Glutamatergic neuron (in vitro differentiated cells): ENCODE measurements around the gene BAIAP2L2. TPM values are rescaled to one million over a fixed set of nuclear protein-coding genes. Genes with fewer than 3 reads are reported as not detected.
"Not testable (repeated sequence)": the region's sequence is repeated elsewhere in the genome, so short reads cannot be mapped to it uniquely, and the experiment has no call there.

ENCODE experiments used
- DNase-seq: peaks from one replicate; pipeline ENCODE4 v3.0.0; 2022
- H3K27ac Mint-ChIP-seq: one replicate; pipeline ENCODE4 v1.8.0; 2020; ENCODE audit warnings: mild to moderate bottlenecking, mixed read lengths, inconsistent platforms; ENCODE audit not compliant: unreplicated experiment
- H3K27me3 Mint-ChIP-seq: one replicate; pipeline ENCODE4 v1.8.0; 2020; ENCODE audit warnings: mild to moderate bottlenecking, moderate library complexity, mixed read lengths, inconsistent platforms; ENCODE audit not compliant: unreplicated experiment
- H3K36me3 Mint-ChIP-seq: one replicate; pipeline ENCODE4 v1.8.0; 2020; ENCODE audit warnings: mild to moderate bottlenecking, mixed read lengths, inconsistent platforms; ENCODE audit not compliant: unreplicated experiment
- H3K4me1 Mint-ChIP-seq: one replicate; pipeline ENCODE4 v1.8.0; 2020; ENCODE audit warnings: mild to moderate bottlenecking, low read depth, mixed read lengths, inconsistent platforms; ENCODE audit not compliant: unreplicated experiment
- H3K4me3 Mint-ChIP-seq: one replicate; pipeline ENCODE4 v1.8.0; 2020; ENCODE audit warnings: mild to moderate bottlenecking, mixed read lengths, inconsistent platforms; ENCODE audit not compliant: unreplicated experiment
- H3K9me3 Mint-ChIP-seq: one replicate; pipeline ENCODE4 v1.8.0; 2020; ENCODE audit warnings: mild to moderate bottlenecking, moderate library complexity, mixed read lengths, inconsistent platforms; ENCODE audit not compliant: unreplicated experiment
- total RNA-seq: library from RNA; stranded (reverse); fragmentation: NEBNext Ultra II Directional; extraction: Animal tissue kit (Norgen Biotek cat#: 25700); gene quantifications from one replicate; pipeline ENCODE4 v1.2.1, GENCODE V29; 2021; ENCODE audit not compliant: unreplicated experiment
- TF ChIP-seq, protein P1 (sequence below): fragments of 200-600 bp; sonication (generic); IDR thresholded peaks from one replicate; pipeline ENCODE4 v1.5.0; 2021; ENCODE audit not compliant: partially characterized antibody, unreplicated experiment

BAIAP2L2 gene
- total RNA-seq, 1 donor from 2014 or later, result 28.6 TPM

DNA sequence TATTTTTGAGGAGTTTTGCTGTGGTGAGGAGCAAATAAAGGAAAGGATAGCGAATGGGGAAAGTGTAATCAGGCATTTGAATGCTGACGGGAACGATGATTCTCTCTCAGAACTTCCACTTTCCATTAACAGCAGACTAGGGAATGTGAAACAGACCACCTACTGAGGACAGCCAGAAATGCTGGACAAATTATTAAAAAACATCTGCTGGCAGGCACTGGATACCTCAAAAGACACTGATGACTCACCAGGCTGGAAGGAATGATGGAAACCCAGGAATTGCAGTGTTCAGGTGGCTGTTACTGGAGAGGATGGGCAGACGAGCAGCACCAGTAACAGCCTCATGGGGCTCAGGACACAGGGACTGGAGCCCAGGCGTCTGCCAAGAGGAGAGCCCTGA, 37.8 kb upstream of the BAIAP2L2 start:
- TF ChIP-seq, protein P1, sequence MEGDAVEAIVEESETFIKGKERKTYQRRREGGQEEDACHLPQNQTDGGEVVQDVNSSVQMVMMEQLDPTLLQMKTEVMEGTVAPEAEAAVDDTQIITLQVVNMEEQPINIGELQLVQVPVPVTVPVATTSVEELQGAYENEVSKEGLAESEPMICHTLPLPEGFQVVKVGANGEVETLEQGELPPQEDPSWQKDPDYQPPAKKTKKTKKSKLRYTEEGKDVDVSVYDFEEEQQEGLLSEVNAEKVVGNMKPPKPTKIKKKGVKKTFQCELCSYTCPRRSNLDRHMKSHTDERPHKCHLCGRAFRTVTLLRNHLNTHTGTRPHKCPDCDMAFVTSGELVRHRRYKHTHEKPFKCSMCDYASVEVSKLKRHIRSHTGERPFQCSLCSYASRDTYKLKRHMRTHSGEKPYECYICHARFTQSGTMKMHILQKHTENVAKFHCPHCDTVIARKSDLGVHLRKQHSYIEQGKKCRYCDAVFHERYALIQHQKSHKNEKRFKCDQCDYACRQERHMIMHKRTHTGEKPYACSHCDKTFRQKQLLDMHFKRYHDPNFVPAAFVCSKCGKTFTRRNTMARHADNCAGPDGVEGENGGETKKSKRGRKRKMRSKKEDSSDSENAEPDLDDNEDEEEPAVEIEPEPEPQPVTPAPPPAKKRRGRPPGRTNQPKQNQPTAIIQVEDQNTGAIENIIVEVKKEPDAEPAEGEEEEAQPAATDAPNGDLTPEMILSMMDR, result no peak

DNA sequence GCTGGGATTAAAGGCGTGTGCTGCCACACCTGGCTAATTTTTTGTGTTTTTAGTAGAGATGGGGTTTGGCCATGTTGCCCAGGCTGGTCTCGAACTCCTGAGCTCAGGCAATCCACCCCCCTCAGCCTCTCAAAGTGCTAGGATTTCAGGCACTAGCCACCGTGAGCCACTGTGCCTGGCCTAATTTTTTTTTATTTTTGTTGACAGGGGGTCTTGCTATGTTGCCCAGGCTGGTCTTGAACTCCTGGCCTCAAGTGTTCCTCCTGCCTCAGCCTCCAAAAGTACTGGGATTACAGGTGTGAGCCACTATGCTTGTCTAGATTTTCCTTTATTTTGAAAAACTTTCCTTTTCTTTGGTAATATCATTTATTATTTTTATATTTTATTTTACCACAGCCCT, 35.7 kb upstream of the BAIAP2L2 start:
- not testable (repeated sequence) for H3K27me3 Mint-ChIP-seq, H3K27ac Mint-ChIP-seq, DNase-seq, H3K36me3 Mint-ChIP-seq, H3K4me1 Mint-ChIP-seq, H3K4me3 Mint-ChIP-seq, H3K9me3 Mint-ChIP-seq

More for the DNA sequence above, 37.8 kb upstream of the BAIAP2L2 start:
- no peak for DNase-seq
- Mint-ChIP-seq H3K36me3 (no peaks in the 10 kb centered on the region), H3K9me3 (peaks cover 2% of the 10 kb centered on the region), H3K27ac (no peak overlapping the region), H3K4me1 (no peaks in the 10 kb centered on the region), H3K4me3 (no peak overlapping the region), H3K27me3 (peaks cover 3% of the 10 kb centered on the region)

DNA sequence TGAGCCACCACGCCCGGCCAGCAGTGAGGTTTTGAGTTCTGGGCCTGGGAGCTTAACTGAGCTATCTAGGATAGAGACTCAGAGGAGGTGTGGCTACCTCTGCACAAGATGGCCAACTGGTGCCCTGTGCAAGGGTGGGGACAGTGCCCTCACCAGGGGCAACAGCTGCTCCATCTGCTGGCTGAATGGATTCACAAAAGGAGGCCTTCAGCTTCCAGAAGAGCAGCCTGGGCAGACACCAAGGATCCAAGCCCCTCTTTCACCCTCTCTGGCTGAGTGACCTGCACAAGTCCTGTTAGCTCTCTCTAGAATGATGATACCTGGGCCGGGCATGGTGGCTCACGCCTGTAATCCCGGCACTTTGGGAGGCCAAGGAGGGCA, 33.5 kb upstream of the BAIAP2L2 start:
- no peak for DNase-seq
- Mint-ChIP-seq H3K27ac (no peak overlapping the region), H3K27me3 (peaks cover 6% of the 10 kb centered on the region), H3K9me3 (no peaks in the 10 kb centered on the region), H3K36me3 (no peaks in the 10 kb centered on the region), H3K4me1 (no peaks in the 10 kb centered on the region), H3K4me3 (no peak overlapping the region)
- TF ChIP-seq, protein P1, result no peak

DNA sequence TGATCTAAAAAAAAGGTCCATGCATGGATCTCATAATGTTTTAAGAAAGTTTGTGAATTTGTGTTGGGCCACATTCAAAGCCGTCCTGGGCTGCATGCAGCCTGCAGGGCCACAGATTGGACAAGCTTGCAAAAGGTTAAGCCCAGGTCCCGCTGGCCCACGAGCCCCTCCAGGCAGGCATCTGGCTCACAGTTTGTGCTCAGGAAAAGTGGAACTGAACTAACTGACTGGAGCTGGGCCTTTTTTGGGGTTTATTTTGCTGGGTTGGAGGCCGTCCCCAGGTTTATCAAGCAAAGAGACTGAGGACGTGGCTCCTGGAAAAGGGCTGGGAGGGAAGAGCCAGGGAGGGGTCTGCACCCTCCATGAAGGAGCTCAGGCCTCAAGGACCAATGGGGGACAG, 32.1 kb upstream of the BAIAP2L2 start:
- Mint-ChIP-seq H3K4me3 (no peak overlapping the region), H3K9me3 (no peaks in the 10 kb centered on the region), H3K4me1 (no peaks in the 10 kb centered on the region), H3K27ac (no peak overlapping the region), H3K27me3 (peaks cover 6% of the 10 kb centered on the region), H3K36me3 (no peaks in the 10 kb centered on the region)
- DNase-seq, result no peak
- TF ChIP-seq, protein P1, result no peak

DNA sequence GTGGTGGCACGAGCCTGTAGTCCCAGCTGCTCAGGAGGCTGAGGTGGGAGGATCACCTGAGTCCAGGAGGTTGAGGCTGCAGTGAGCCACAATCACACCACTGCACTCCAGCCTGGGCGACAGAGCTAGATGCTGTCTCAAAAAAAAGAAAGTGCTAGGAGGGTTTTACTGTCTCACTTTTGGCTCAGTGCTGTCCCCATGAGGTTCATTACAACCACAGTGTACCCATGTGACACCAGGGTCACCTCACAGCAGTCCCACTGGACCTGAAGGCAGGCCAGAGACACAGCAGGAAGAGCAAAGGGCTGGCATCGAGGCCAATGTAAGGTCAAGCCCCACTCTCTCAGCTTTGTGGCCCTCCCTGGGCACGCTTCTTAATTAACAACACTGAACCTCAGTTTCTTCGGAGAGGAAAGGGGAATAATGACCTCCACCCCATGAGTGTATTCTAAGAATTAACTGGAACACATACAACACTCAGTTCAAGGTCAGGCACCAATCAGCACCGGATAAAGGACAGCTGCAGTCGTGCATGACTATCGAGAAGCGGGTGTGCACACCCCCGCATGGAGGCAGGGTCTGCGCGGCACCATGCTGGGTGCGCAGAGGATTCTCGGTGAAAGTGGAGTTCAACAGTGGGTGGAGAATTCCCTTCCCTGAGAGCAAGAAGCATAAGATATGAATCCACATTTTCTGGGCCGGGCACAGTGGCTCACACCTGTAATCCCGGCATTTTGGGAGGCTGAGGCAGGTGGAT, 30.9 kb upstream of the BAIAP2L2 start:
- H3K27me3 Mint-ChIP-seq, result peaks cover 6% of the 10 kb centered on the region
- no peaks in the 10 kb centered on the region for H3K9me3 Mint-ChIP-seq
- TF ChIP-seq, protein P1, result no peak
- no peak overlapping the region for H3K4me3 Mint-ChIP-seq
- H3K4me1 Mint-ChIP-seq, result no peaks in the 10 kb centered on the region
- H3K27ac Mint-ChIP-seq, result no peak overlapping the region
- no peaks in the 10 kb centered on the region for H3K36me3 Mint-ChIP-seq
- no peak for DNase-seq
